NCI-H446 (cell line): ENCODE data around the gene HEXB.

Experiments used
- DNase-seq, 2 experiments: peaks; one replicate each; lab custom pipeline; 2025; lab: John Stamatoyannopoulos, UW

Gene HEXB

DNA sequence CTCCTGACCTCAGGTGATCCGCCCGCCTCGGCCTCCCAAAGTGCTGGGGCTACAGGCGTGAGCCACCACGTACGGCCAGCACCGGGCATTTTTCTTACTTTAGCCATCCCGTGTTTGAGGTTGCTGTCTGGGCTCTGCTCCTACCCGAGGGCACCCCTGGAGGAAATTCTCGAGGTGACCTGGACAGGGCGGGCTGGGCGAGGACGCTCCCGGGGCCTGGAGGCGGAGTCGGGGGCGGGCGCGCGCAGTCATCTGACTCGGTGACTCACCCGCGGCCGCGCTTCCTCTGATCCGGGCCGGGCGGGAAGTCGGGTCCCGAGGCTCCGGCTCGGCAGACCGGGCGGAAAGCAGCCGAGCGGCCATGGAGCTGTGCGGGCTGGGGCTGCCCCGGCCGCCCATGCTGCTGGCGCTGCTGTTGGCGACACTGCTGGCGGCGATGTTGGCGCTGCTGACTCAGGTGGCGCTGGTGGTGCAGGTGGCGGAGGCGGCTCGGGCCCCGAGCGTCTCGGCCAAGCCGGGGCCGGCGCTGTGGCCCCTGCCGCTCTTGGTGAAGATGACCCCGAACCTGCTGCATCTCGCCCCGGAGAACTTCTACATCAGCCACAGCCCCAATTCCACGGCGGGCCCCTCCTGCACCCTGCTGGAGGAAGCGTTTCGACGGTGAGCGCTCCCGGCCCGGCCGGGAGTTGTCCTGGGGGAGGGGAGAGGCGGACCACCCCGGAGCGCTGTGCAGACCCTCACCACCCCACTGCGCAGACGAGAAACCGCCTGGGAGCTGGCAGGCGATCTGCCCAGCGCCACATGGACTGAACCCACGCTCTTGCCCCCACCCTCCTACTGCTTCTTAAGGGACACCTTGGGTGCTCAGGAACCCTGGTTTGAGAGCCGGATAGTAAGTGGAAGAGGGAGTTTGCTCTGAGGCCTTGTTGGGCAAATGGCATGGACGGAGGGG lies at the start of gene HEXB:
Gene HEXB, plus strand, starts transcription at position 334 of the 952 bp plus-strand sequence. Its CDS starts 28 bp downstream, at position 362.
- DNase-seq, result peak; percentile 57 to 84

DNA sequence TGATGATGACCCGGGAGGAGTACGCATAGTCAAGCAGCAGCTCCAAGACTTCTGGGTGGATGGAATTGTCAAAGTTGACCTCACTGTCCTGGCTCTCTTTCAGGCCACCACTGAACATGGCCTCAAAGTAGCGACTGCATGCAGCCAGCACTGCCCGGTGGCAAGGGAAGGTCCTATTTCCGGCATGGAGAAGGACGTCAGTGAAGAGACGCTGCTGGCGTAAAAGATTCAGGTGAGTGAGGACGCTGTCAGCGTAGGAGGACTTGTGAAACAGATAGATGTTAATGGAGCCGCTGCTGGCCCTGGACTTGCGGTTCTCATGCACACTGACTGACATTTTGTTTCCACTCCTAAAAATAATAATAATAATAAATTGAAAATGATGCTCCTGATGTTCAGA lies 48.9 kb upstream of the HEXB start:
- DNase-seq, result no peak

DNA sequence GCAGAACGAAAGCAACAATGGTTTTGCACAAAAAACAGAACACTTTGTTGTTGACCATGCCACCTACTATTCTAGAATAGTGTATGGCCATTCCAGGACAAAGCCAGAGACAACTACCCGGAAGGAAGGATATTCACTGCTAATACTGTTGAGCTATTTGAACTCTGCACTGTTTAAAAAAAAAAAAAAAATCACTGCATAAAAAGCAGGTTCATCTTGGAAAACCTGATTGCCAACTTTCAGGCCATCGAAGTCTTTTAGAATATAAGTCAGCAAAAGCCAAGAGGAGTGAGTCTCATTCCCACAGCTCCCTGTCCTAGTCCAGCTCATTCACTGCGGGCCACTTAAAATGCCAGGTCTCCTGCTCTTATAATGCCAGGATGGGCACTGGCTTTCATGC lies 48.5 kb upstream of the HEXB start:
- DNase-seq, result no peak

DNA sequence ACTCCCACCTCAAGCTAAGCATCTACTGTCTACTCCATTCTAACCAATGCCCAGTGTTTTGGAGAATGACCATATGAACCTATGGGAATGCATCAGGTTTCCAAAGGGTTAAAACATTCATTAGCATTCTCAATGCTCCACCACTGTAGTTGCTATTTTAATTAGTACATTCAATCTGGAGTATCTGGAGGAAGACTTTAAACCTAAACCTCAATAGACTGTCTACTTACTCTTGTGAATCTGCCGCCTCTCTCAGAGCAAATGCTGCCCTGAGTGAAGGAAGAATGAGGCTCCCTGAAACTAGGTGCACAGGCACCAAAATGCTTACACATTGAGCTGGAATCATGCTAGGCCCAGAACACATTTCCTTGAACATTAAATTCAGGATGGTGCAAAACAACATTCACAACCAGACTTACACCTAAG lies 46.5 kb upstream of the HEXB start:
- no peak for DNase-seq

DNA sequence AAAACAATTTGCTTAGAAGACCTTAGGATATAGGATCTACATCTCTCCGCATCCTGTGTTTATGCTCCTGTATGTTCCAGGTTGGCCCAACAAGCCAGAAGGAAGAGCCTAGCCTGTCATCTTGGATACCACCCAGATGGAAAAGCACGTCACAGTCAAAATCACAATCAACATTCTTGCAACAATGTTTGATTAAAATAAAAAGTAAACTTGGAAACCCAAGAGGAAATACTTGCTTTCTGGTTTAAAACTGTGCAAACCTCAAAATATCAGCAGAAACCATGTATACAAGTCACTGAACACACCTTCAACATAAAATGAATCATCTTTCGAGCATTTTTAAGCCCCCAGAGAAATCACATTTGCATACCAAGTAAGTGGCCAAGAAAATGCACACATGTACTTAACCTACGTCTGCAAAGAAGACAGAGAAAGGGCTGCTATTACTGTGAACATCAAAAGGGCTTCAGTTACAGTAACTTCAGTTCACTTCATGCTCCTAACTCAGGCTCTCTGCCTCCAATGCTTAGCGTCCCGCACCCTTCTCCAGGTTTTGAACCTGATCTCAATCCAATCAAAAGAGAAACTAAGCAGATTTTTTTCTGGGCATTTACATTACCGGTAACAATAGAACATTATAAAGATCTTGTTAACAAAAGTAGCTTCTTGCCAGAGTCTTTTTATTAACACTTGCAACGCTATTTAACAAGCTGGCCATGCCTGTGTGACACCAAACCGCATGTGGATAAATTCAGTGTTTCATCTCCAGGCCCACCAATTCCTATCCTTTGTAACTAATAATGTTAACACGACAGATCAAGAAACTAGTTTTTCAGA lies 45.8 kb upstream of the HEXB start:
- peak in 1 of 2 experiments; percentile 28 for DNase-seq

DNA sequence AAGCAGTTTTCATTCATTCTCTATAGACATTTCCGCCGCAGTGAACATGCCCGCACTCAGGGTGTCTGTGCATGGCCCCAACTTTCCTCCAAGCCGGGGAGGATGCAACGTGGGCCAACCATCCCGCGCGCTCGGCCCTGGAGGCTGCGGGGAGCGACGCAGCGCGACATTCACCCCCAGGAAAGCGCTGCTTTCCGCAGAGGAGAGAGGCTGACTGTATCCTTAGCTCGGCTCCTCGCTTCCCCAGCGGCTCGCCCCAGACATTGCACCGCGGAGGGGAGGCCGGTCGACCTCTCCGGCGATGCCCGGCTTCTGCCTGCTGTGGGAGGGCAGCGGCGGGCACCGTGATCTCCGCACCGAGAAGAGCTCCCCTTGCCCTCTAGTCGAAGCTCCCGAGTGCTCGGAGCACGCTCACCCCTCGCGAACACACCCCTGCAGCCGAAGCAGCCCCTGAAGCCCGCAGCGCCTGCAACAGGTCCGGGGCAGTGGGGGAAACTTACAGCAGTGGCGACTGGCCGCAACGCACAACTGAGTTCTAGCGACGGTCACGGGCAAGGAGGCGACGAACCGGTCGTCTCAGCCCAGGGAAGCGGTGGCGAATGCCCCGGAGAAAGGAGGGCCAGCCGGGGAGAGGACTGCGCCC lies 45.1 kb upstream of the HEXB start:
- no peak for DNase-seq

DNA sequence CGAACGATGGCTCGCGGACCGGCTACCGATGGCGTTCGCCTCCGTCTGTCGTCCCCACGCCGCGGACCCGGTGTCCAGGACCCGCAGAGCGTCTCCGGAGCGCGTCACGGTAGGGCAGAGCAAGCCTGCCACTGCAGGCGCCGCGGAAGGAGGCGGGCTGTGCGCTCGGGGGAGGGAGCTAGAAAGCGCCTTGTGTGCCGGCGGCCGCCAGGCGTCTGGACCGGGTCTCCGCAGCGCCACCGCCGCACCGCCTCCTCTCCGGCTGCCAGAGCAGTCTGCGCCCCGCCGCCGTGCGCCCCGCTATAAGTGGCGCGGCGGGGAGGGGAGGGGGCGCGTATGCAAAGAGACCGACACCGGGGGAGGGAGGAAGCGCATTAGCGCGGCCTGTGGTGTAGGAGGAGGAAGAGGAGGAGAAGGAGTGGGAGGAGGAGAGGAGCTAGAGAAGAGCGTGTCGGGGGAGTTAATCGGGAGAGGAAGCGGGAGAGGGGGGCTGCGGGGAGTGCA lies 44.5 kb upstream of the HEXB start, which contains the start of gene ENC1:
Gene ENC1, minus strand, starts transcription at position 279 of the 504 bp plus-strand sequence. CDS start 4,243 bp downstream, outside the sequence.
- peak; percentile 69 to 84 for DNase-seq

DNA sequence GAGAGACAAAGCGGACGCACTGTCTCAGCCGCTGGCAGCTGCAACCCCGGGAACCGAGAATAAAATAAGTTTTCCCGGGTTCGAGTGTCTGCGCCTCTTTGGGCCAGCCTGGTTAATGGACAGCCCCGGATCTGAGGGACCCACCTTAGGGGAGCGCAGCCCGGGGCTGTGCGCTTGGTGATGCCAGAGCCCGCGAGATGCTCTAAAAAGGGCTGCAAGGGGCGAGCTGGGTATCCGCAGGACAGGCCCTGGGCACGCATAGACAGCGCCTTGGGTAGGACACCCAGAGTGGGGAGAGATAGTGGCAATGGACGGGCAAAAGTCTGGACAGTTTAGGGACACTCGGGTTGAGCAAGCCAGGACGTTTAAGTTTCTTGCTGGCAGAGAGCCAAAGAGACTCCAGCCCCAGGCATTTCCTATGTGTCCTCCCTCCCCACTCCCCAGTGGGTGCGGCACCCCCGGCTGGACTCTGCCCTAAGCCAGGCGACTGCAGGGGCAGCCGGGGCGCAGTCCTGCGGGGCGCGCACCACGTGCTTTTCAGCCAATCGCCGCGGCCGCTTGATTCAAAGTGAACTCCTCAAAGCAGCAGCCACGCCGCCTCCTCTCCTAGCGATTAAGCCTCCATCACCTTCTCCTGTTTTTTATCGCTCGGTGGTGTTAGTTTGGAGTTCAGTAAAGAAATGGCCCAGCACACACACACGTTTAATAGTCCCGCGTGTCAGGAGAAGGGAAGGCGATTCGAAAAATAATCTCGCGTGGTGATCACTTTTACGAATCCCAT lies 43.9 kb upstream of the HEXB start:
- DNase-seq, result peak in 1 of 2 experiments; percentile 40

DNA sequence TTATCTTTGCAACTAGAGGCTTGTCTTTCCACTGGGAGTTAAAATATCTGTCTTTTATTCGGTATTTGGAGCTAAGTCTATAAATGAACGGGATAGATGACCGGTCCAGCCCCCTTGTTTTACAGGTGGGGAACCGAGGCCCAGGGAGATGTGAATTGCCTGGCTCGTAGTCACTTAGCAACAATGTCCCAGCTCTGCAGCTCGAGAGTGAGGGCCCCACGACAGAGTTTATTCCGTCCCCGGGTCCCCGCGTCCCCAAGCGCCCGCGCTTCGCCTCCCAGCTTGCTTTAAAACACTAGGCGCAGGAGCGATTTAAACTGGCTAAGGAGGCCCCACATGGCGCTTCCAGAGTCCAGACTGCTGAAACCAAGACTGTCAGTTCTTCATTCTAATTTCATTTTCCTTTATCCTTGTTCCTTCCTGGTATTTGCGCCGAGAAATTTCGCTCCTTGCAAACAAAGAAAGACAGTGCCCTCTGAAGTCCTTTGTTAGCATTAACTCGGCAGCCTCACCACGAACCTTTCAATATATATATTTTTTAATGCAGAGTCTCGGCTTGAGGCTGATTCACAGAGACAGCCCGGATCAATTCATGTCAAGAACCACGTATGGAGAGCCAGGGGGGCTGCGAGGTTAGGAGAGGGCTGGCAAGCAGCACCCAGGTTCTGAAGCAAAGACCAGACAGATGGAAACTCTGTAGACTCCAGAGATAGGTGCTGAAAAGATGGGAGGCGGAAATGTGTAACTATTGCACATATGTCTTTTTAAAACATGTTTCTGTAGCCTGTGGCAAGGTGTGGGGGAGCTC lies 43.1 kb upstream of the HEXB start:
- DNase-seq, result peak; percentile 45 to 75

DNA sequence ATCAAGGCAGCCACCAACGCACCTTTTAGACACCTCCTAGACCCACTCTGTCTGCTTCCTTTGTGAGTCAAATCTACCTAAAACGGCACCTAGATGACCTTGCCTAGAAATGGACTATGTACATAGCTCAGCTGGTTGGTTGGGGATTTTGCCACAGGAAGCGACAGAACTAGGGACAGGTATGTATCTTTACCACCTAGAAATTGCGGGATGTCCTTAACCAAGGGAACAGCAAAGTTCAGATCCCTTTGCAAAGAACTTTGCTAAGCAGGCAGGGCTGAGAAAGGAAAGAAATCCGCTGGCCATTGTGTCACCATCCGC lies 42.5 kb upstream of the HEXB start:
- no peak for DNase-seq

DNA sequence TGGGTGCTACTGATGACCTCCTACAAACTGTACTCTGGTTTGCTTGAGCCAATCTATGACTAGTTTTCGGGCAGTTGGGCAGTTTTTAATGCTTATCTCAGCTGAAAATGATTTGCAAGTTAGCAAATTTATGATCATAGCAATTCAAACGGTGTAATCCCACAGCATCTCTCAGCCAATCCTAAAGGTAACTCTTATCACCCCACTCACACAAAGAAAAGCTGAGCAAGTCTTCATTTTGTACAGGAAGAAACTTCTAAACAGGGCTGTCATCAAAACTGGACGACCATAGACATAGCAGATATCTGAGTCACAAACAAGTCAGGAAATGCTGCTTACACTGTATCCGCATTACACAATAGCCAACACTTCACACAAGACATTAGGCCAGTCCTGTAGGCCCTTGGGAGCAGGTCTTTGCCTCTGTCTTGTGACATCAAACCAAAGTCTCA lies 41.9 kb upstream of the HEXB start:
- DNase-seq, result no peak

DNA sequence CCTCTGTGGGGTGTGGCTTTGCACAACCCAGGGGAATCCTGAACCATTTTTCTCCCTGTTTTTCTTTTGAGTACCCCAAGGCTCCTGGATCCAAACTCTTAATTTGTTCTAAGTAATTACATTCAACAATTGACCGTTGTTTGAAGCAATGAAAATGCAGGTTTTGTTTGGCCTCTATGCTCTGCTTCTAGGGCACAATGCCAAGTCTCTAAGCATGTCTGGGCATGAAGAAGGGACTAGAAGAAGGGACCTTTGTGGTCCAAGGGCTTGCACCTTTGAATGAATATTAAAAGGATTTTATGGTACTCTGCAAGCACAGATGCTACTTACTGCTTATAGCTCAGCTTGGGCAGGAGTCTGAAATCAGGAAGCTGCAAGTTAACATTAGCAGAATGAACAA lies 37.9 kb upstream of the HEXB start:
- DNase-seq, result peak; percentile 60 to 78

DNA sequence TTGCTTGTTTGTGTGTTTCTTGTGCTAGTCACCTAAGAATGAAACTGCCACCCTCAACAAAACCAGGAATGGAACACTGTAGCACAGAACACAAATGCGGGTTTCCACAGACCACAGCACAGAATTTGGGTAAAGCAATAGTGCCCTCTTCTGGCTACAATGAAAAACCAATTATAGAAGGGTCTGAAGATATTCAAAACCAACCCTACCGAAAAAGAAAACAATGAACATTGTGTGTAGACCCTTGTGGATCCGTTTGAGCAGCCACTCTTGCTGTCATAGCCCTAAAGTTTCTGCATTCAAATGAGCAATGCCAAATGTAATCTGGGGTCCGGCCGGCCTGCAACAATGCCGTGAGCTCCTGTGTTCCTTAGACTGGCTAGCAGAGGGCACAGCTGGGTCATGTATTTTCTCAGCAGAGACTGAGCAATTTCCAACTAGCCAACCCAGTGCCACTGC lies 36.2 kb upstream of the HEXB start:
- peak; percentile 53 to 81 for DNase-seq

DNA sequence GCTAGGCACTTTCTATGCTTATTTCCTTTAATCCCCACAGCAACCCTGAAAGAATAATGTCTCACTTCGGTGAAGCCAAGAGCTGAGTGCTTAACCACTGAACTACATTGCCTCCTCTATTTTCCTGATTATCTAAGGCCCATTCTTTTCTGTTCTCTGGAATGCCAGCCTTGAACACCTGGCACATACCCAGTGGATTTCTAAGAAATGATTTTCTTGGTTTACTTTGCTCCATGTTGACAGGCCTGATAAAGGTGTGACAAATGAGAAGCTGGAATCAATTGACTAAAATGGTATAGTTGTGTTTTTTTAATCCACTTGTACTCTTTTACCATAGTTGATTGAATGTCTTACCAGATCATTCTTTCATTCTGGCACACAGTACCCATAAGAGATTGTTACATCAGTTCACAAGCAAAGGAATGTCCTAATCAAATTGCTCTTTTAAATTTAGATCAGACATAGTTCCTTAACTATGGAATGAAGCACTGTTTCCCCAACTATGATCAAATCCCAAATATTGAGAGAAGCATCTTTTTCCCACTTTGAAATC lies 35.5 kb upstream of the HEXB start:
- no peak for DNase-seq

DNA sequence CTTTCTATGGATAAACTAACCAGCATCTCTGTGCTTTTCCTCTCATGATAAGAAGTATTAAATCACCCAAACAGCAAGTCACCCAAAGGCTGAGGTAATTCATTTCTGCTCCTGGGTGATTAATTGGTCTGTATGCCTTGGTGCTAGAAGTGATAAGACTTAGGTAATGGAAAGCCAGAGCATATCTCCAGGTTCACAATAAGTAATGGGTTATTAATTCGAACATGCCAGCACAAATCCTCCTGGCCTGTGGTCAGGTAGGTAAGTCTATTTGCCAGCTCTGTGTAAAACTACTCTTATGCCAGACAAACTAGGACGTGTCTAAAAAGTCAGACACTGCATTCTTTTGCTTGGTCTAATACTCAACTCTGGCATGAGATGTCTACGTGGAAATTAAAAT lies 33.3 kb upstream of the HEXB start:
- no peak for DNase-seq

DNA sequence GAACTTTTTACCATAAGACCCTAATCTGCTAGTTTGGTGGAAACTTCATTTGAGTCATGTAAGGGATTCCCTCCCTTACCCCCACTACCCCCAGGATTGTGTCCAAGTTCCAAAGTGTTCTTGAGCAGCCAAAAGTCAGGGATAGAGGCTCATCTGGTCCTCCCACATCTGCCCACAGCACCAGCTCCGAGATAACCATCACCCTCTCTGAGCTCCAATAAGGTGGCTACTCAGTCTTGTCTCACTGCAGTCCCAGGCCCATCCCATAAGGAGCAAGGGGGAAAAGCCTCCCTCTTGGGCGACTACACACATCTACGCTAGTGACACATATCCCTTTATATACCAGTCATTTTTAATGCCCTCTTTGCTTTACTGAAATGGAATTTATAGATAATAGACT lies 32.5 kb upstream of the HEXB start:
- no peak for DNase-seq

DNA sequence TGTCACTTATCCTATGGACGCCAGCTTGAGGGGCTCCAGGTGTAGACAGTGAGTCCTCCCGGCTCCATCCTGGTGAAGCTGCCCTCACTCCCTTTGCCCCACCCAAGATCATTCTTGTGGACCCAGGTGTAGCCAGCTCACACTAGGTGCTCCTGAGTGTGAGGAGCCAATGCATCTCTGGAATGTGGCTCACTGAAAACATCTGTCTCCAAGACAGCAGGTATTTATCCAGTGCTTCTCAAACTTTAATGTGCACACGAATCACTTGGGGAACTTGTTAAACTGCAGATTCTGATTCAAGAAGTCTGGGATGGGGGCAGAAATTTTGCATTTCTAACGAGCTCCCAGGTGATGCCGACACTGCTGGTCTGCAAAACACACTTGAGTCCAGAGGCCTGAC lies 31.0 kb upstream of the HEXB start:
- DNase-seq, result no peak

DNA sequence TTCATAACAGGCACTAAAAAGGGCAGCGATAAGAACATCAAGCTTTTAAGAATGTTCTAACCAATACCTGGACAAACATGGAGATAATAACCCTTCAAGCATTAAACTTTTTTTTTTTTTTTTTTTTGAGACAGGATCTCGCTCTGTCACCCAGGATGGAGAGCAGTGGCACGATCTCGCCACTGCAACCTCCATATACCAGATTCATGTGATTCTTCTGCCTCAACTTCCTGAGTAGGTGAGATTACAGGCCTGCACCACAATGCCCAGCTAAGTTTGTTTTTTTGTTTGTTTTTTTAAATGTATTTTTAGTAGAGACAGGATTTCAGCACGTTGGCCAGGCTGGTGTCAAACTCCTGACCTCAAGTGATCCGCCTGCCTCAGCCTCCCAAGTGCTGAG lies 29.8 kb upstream of the HEXB start:
- DNase-seq, result no peak

DNA sequence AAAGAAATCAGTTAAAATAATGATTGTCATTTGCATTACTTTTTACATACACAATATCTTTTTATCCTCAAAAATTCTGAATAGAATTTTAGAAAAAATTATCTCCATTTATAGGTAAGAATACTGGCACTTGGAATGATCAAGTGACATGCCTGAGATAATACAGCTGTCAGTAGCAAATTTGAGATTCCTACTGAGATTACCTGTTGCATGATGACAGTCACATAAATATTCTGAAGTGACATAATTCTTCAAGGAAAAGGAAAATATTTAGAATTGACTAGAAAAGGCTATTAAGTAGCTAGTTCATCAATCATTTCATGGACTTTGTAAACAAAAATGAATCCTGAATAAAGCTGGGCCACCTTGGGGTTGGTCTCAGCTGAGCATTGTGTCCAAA lies 29.3 kb upstream of the HEXB start:
- DNase-seq, result no peak

DNA sequence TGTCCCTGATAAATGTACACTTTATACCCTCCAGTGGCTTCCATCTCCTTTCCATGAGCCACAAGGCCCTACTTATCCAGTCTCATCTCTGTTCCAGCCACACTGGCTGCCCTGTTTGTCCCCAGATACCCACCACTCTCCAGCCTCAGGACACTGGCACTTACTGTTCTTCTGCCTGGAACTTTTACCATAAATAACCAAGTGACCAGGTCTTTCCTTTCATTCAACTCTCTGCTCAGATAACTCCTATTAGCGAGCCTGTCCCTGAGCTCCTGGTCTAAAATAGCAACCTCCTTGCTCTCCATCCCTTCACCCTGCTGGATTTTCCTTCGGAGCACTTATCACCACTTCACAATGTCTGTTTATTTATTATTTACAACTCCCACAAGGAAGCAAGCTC lies 27.9 kb upstream of the HEXB start:
- DNase-seq, result no peak
